Stimulated activated CD8-positive, alpha-beta memory T cell treated with anti-CD3 and anti-CD28 coated beads, Interleukin-4, amount 100 ng/mL, for 24 hours (primary cell): ENCODE results near the gene TOR1A.
A peak's percentile ranks its signal among the peaks of the same experiment; 100 is the strongest.

Experiments used
- DNase-seq: peaks from one replicate; pipeline ENCODE4 v3.0.0-alpha.2; 2020; ENCODE audit warnings: low read depth

The TOR1A gene

GRCh38 chr9:129823935-129824601 is at the start of gene TOR1A:
Gene TOR1A, minus strand, starts transcription at chr9:129824136. Its CDS starts 51 bp downstream, at chr9:129824085.
- DNase-seq = peak; percentile 87

GRCh38 chr9:129871046-129871445 is 47.1 kb upstream of the TOR1A start:
- DNase-seq = no peak

- DNase-seq = no peak
These were observed 45.9 kb upstream of the TOR1A start for GRCh38 chr9:129869585-129870501.

GRCh38 chr9:129868872-129869486 is 45.0 kb upstream of the TOR1A start:
- DNase-seq = peak; percentile 76

- no peak for DNase-seq
These were observed 44.3 kb upstream of the TOR1A start for GRCh38 chr9:129868023-129868871.

- DNase-seq = no peak
These were observed 43.4 kb upstream of the TOR1A start for GRCh38 chr9:129867136-129868022.

GRCh38 chr9:129866394-129867135 is 42.6 kb upstream of the TOR1A start:
- no peak for DNase-seq

- DNase-seq = no peak
These were observed 41.9 kb upstream of the TOR1A start for GRCh38 chr9:129865668-129866320.

GRCh38 chr9:129864991-129865647 is 41.2 kb upstream of the TOR1A start:
- no peak for DNase-seq

GRCh38 chr9:129863059-129863690 is 39.2 kb upstream of the TOR1A start:
- peak; percentile 42 for DNase-seq

- no peak for DNase-seq
These were observed 37.5 kb upstream of the TOR1A start for GRCh38 chr9:129861447-129861827.

GRCh38 chr9:129860653-129861446 is 36.9 kb upstream of the TOR1A start:
- no peak for DNase-seq

GRCh38 chr9:129858167-129858962 is 34.4 kb upstream of the TOR1A start:
- DNase-seq = no peak

- no peak for DNase-seq
These were observed 33.3 kb upstream of the TOR1A start for GRCh38 chr9:129857207-129857606.

GRCh38 chr9:129854588-129855110 is 30.7 kb upstream of the TOR1A start:
- DNase-seq = no peak

GRCh38 chr9:129853614-129854013 is 29.7 kb upstream of the TOR1A start:
- no peak for DNase-seq

- DNase-seq = no peak
These were observed 28.6 kb upstream of the TOR1A start for GRCh38 chr9:129852579-129852978.
